Suprapubic skin (tissue), 3 donors: ENCODE measurements around the gene LRRC8D.
"Not testable (repeated sequence)": the region's sequence is repeated elsewhere in the genome, so short reads cannot be mapped to it uniquely, and the experiment has no call there.

Experiments used
- CTCF ChIP-seq, 2 donors: fragments of 200-600 bp in 1 of 2; fragments of 450-650 bp in 1 of 2; sonication (generic) in 1 of 2; IDR thresholded peaks; one replicate each; pipeline ENCODE4 v1.5.1; 2016 to 2019; ENCODE audit warnings: antibody characterized with exemption in 2 of 2, mild to moderate bottlenecking in 1 of 2, moderate library complexity in 1 of 2
- POLR2AphosphoS5 ChIP-seq, 3 donors: sonication (generic); formaldehyde crosslinking; IDR thresholded peaks; one replicate each; pipeline ENCODE4 v1.6.1; 2017; ENCODE audit warnings: antibody characterized with exemption in 3 of 3

- not testable (repeated sequence) for TF ChIP-seq POLR2AphosphoS5, CTCF (IDR thresholded peaks at IDR 0.05)
These were observed 43.6 kb upstream of the LRRC8D start for GRCh38 chr1:89777271-89777670.
